Measurements from ENCODE around the gene RALGDS. TPM values are rescaled to one million over a fixed set of nuclear protein-coding genes. Genes with fewer than 3 reads are reported as not detected.

RALGDS gene
- total and polyA plus RNA-seq, 2 of the 13 experiments (the other 11 are each of a cell fraction or from before 2014, with no cell fraction given) = 12.9 to 25.5 TPM

GRCh38 chr9:133167096-133167730 lies 46.2 kb upstream of the RALGDS start (continued):
- TF ChIP-seq ZNF558 (CRISPR knock-in tag; IDR thresholded peaks at IDR 0.05; ENCODE audit: borderline replicate concordance) = no peak
- no peak for TF ChIP-seq ZNF232 (CRISPR knock-in tag; IDR thresholded peaks at IDR 0.05; ENCODE audit: borderline replicate concordance)
- TF ChIP-seq ZNF10 (CRISPR knock-in tag; IDR thresholded peaks at IDR 0.05; ENCODE audit: borderline replicate concordance, low read depth) = no peak
- TF ChIP-seq, protein P1, sequence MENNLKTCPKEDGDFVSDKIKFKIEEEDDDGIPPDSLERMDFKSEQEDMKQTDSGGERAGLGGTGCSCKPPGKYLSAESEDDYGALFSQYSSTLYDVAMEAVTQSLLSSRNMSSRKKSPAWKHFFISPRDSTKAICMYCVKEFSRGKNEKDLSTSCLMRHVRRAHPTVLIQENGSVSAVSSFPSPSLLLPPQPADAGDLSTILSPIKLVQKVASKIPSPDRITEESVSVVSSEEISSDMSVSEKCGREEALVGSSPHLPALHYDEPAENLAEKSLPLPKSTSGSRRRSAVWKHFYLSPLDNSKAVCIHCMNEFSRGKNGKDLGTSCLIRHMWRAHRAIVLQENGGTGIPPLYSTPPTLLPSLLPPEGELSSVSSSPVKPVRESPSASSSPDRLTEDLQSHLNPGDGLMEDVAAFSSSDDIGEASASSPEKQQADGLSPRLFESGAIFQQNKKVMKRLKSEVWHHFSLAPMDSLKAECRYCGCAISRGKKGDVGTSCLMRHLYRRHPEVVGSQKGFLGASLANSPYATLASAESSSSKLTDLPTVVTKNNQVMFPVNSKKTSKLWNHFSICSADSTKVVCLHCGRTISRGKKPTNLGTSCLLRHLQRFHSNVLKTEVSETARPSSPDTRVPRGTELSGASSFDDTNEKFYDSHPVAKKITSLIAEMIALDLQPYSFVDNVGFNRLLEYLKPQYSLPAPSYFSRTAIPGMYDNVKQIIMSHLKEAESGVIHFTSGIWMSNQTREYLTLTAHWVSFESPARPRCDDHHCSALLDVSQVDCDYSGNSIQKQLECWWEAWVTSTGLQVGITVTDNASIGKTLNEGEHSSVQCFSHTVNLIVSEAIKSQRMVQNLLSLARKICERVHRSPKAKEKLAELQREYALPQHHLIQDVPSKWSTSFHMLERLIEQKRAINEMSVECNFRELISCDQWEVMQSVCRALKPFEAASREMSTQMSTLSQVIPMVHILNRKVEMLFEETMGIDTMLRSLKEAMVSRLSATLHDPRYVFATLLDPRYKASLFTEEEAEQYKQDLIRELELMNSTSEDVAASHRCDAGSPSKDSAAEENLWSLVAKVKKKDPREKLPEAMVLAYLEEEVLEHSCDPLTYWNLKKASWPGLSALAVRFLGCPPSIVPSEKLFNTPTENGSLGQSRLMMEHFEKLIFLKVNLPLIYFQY (CRISPR knock-in tag; IDR thresholded peaks at IDR 0.05; ENCODE audit: borderline replicate concordance) = no peak
- TF ChIP-seq ZNF574 (CRISPR knock-in tag; IDR thresholded peaks at IDR 0.05) = no peak
- TF ChIP-seq, protein P2, sequence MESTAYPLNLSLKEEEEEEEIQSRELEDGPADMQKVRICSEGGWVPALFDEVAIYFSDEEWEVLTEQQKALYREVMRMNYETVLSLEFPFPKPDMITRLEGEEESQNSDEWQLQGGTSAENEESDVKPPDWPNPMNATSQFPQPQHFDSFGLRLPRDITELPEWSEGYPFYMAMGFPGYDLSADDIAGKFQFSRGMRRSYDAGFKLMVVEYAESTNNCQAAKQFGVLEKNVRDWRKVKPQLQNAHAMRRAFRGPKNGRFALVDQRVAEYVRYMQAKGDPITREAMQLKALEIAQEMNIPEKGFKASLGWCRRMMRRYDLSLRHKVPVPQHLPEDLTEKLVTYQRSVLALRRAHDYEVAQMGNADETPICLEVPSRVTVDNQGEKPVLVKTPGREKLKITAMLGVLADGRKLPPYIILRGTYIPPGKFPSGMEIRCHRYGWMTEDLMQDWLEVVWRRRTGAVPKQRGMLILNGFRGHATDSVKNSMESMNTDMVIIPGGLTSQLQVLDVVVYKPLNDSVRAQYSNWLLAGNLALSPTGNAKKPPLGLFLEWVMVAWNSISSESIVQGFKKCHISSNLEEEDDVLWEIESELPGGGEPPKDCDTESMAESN (CRISPR knock-in tag; conservative IDR thresholded peaks at IDR 0.05) = no peak
